Measurements from ENCODE around the gene ST6GALNAC4.

The ST6GALNAC4 gene

GRCh38 chr9:127954831-127955293 is 38.0 kb upstream of the ST6GALNAC4 start:
- H3K4me1 ChIP-seq (ENCODE audit: control extremely low read depth in 1 of 4, control insufficient read depth in 4 of 4, insufficient read depth in 4 of 4, low read length in 3 of 4): peaks cover 0 to 10% (median 5%) of the 10 kb centered on the region in 4 experiments
- ChIA-PET CTCF (interaction anchor here (1.0 to 8.3 kb wide), 15 partner anchors 12 to 196 kb away, joined by 3 to 80 read pairs (median 4); no protein-coding TSS in a partner anchor), POLR2A (interaction anchor here (0.9 kb wide), 1 partner anchor 71 kb away, joined by 3 read pairs; no protein-coding TSS in a partner anchor)
- WGBS (ENCODE audit: insufficient coverage): 89% methylated on average over 8 of the region's 13 CpGs
- no peaks in the 10 kb centered on the region for H3K27me3 ChIP-seq (replicated peaks in 2 of 5; ENCODE audit: control insufficient read depth in 4 of 5, insufficient read depth in 5 of 5, low read length in 4 of 5)
- no peaks in the 10 kb centered on the region for H3K36me3 ChIP-seq (ENCODE audit: control insufficient read depth in 4 of 4, insufficient read depth in 4 of 4, low read length in 3 of 4)
- DNase-seq: no peak
- H3K27ac ChIP-seq (ENCODE audit: insufficient read depth in 1 of 2, low read depth in 1 of 2, low read length in 2 of 2, poor library complexity in 1 of 2, severe bottlenecking in 2 of 2): no peak overlapping the region
- no peak overlapping the region for H3K4me3 ChIP-seq (ENCODE audit: control insufficient read depth in 1 of 7, extremely low read depth in 1 of 7, insufficient read depth in 4 of 7, low read depth in 2 of 7, low read length in 6 of 7)
- H3K9me3 ChIP-seq (ENCODE audit: control extremely low read depth in 1 of 5, control insufficient read depth in 4 of 5, insufficient read depth in 2 of 5, low read depth in 1 of 5, low read length in 4 of 5): no peaks in the 10 kb centered on the region

- WGBS (ENCODE audit: insufficient coverage): 98% methylated on average over 17 of the region's 17 CpGs
- Histone ChIP-seq H3K27me3 (replicated peaks in 2 of 5; ENCODE audit: control insufficient read depth in 4 of 5, insufficient read depth in 5 of 5, low read length in 4 of 5) (no peaks in the 10 kb centered on the region), H3K4me1 (ENCODE audit: control extremely low read depth in 1 of 4, control insufficient read depth in 4 of 4, insufficient read depth in 4 of 4, low read length in 3 of 4) (peaks cover 0 to 17% (median 7%) of the 10 kb centered on the region in 4 experiments), H3K4me3 (ENCODE audit: control insufficient read depth in 1 of 7, extremely low read depth in 1 of 7, insufficient read depth in 4 of 7, low read depth in 2 of 7, low read length in 6 of 7) (no peak overlapping the region), H3K27ac (ENCODE audit: insufficient read depth in 1 of 2, low read depth in 1 of 2, low read length in 2 of 2, poor library complexity in 1 of 2, severe bottlenecking in 2 of 2) (no peak overlapping the region), H3K36me3 (ENCODE audit: control insufficient read depth in 4 of 4, insufficient read depth in 4 of 4, low read length in 3 of 4) (no peaks in the 10 kb centered on the region), H3K9me3 (ENCODE audit: control extremely low read depth in 1 of 5, control insufficient read depth in 4 of 5, insufficient read depth in 2 of 5, low read depth in 1 of 5, low read length in 4 of 5) (no peaks in the 10 kb centered on the region)
- ChIA-PET CTCF (interaction anchor here (1.1 to 8.3 kb wide), 10 partner anchors 11 to 197 kb away, joined by 3 to 80 read pairs (median 4); no protein-coding TSS in a partner anchor), POLR2A (no interaction called here)
- no peak for DNase-seq
Observed at GRCh38 chr9:127953768-127954505, 37.1 kb upstream of the ST6GALNAC4 start.

- ChIA-PET POLR2A (no interaction called here), CTCF (interaction anchor here (1.1 to 8.3 kb wide), 5 partner anchors 10 to 165 kb away, joined by 3 to 80 read pairs (median 4); no protein-coding TSS in a partner anchor)
- no peak for DNase-seq
- Histone ChIP-seq H3K9me3 (ENCODE audit: control extremely low read depth in 1 of 5, control insufficient read depth in 4 of 5, insufficient read depth in 2 of 5, low read depth in 1 of 5, low read length in 4 of 5) (no peaks in the 10 kb centered on the region), H3K4me3 (ENCODE audit: control insufficient read depth in 1 of 7, extremely low read depth in 1 of 7, insufficient read depth in 4 of 7, low read depth in 2 of 7, low read length in 6 of 7) (no peak overlapping the region), H3K4me1 (ENCODE audit: control extremely low read depth in 1 of 4, control insufficient read depth in 4 of 4, insufficient read depth in 4 of 4, low read length in 3 of 4) (peaks cover 0 to 17% (median 7%) of the 10 kb centered on the region in 4 experiments), H3K27me3 (replicated peaks in 2 of 5; ENCODE audit: control insufficient read depth in 4 of 5, insufficient read depth in 5 of 5, low read length in 4 of 5) (no peaks in the 10 kb centered on the region), H3K36me3 (ENCODE audit: control insufficient read depth in 4 of 4, insufficient read depth in 4 of 4, low read length in 3 of 4) (no peaks in the 10 kb centered on the region), H3K27ac (ENCODE audit: insufficient read depth in 1 of 2, low read depth in 1 of 2, low read length in 2 of 2, poor library complexity in 1 of 2, severe bottlenecking in 2 of 2) (no peak overlapping the region)
- no CpG with 5 or more reads among the region's 1 CpG for WGBS (ENCODE audit: insufficient coverage)
Observed at GRCh38 chr9:127953154-127953553, 36.3 kb upstream of the ST6GALNAC4 start.

- ChIA-PET POLR2A (no interaction called here), CTCF (interaction anchor here (1.1 to 14.2 kb wide), 5 partner anchors 9 to 167 kb away, joined by 3 to 245 read pairs (median 5); no protein-coding TSS in a partner anchor)
- no peaks in the 10 kb centered on the region for H3K27me3 ChIP-seq (replicated peaks in 2 of 5; ENCODE audit: control insufficient read depth in 4 of 5, insufficient read depth in 5 of 5, low read length in 4 of 5)
- no peak for DNase-seq
- H3K4me1 ChIP-seq (ENCODE audit: control extremely low read depth in 1 of 4, control insufficient read depth in 4 of 4, insufficient read depth in 4 of 4, low read length in 3 of 4): peaks cover 0 to 14% (median 6%) of the 10 kb centered on the region in 4 experiments
- no peak overlapping the region for H3K27ac ChIP-seq (ENCODE audit: insufficient read depth in 1 of 2, low read depth in 1 of 2, low read length in 2 of 2, poor library complexity in 1 of 2, severe bottlenecking in 2 of 2)
- 95% methylated on average over 21 of the region's 21 CpGs for WGBS (ENCODE audit: insufficient coverage)
- H3K36me3 ChIP-seq (ENCODE audit: control insufficient read depth in 4 of 4, insufficient read depth in 4 of 4, low read length in 3 of 4): peaks cover 0 to 1% (median under 1%) of the 10 kb centered on the region in 4 experiments
- no peaks in the 10 kb centered on the region for H3K9me3 ChIP-seq (ENCODE audit: control extremely low read depth in 1 of 5, control insufficient read depth in 4 of 5, insufficient read depth in 2 of 5, low read depth in 1 of 5, low read length in 4 of 5)
- no peak overlapping the region for H3K4me3 ChIP-seq (ENCODE audit: control insufficient read depth in 1 of 7, extremely low read depth in 1 of 7, insufficient read depth in 4 of 7, low read depth in 2 of 7, low read length in 6 of 7)
Observed at GRCh38 chr9:127950513-127951289, 33.9 kb upstream of the ST6GALNAC4 start.

- Histone ChIP-seq H3K27ac (ENCODE audit: insufficient read depth in 1 of 2, low read depth in 1 of 2, low read length in 2 of 2, poor library complexity in 1 of 2, severe bottlenecking in 2 of 2) (no peak overlapping the region), H3K4me3 (ENCODE audit: control insufficient read depth in 1 of 7, extremely low read depth in 1 of 7, insufficient read depth in 4 of 7, low read depth in 2 of 7, low read length in 6 of 7) (no peak overlapping the region), H3K27me3 (replicated peaks in 2 of 5; ENCODE audit: control insufficient read depth in 4 of 5, insufficient read depth in 5 of 5, low read length in 4 of 5) (no peaks in the 10 kb centered on the region), H3K9me3 (ENCODE audit: control extremely low read depth in 1 of 5, control insufficient read depth in 4 of 5, insufficient read depth in 2 of 5, low read depth in 1 of 5, low read length in 4 of 5) (no peaks in the 10 kb centered on the region), H3K36me3 (ENCODE audit: control insufficient read depth in 4 of 4, insufficient read depth in 4 of 4, low read length in 3 of 4) (peaks cover under 1 to 8% (median 5%) of the 10 kb centered on the region in 4 experiments), H3K4me1 (ENCODE audit: control extremely low read depth in 1 of 4, control insufficient read depth in 4 of 4, insufficient read depth in 4 of 4, low read length in 3 of 4) (peaks cover 0 to 8% (median 2%) of the 10 kb centered on the region in 4 experiments)
- ChIA-PET CTCF (interaction anchor here (1.1 to 14.2 kb wide), 5 partner anchors 8 to 168 kb away, joined by 3 to 245 read pairs (median 3); no protein-coding TSS in a partner anchor), POLR2A (no interaction called here)
- WGBS (ENCODE audit: insufficient coverage): 93% methylated on average over 14 of the region's 17 CpGs
- no peak for DNase-seq
Observed at GRCh38 chr9:127949827-127950512, 33.1 kb upstream of the ST6GALNAC4 start.

- POLR2A ChIA-PET: no interaction called here
- H3K4me3 ChIP-seq (ENCODE audit: control insufficient read depth in 1 of 7, extremely low read depth in 1 of 7, insufficient read depth in 4 of 7, low read depth in 2 of 7, low read length in 6 of 7): no peak overlapping the region
- no peaks in the 10 kb centered on the region for H3K27me3 ChIP-seq (replicated peaks in 2 of 5; ENCODE audit: control insufficient read depth in 4 of 5, insufficient read depth in 5 of 5, low read length in 4 of 5)
- H3K4me1 ChIP-seq (ENCODE audit: control extremely low read depth in 1 of 4, control insufficient read depth in 4 of 4, insufficient read depth in 4 of 4, low read length in 3 of 4): peaks cover 0 to 15% (median 12%) of the 10 kb centered on the region in 4 experiments
- peaks cover 2 to 17% (median 10%) of the 10 kb centered on the region in 4 experiments for H3K36me3 ChIP-seq (ENCODE audit: control insufficient read depth in 4 of 4, insufficient read depth in 4 of 4, low read length in 3 of 4)
- 95% methylated on average over 16 of the region's 17 CpGs for WGBS (ENCODE audit: insufficient coverage)
- no peak for DNase-seq
- no peaks in the 10 kb centered on the region for H3K9me3 ChIP-seq (ENCODE audit: control extremely low read depth in 1 of 5, control insufficient read depth in 4 of 5, insufficient read depth in 2 of 5, low read depth in 1 of 5, low read length in 4 of 5)
- CTCF ChIA-PET: interaction anchor here (1.0 to 14.2 kb wide), 2 partner anchors 84 to 133 kb away, joined by 3 to 245 read pairs; no protein-coding TSS in a partner anchor
- H3K27ac ChIP-seq (ENCODE audit: insufficient read depth in 1 of 2, low read depth in 1 of 2, low read length in 2 of 2, poor library complexity in 1 of 2, severe bottlenecking in 2 of 2): no peak overlapping the region
Observed at GRCh38 chr9:127947841-127948710, 31.2 kb upstream of the ST6GALNAC4 start.

Measured in common myeloid progenitor, CD34-positive (primary cell).